HEK293 (cell line): ENCODE measurements around the gene TUBE1.

Experiments
- CTCF ChIA-PET: fragments of 350-600 bp; formaldehyde crosslinking; extraction: SDS; loops from one replicate; lab custom pipeline; 2021; ENCODE audit warnings: antibody characterized with exemption; lab: Yijun Ruan, JAX
- POLR2A ChIA-PET: fragments of 300-600 bp; formaldehyde crosslinking; extraction: SDS; loops from one replicate; lab custom pipeline; 2020; ENCODE audit warnings: antibody characterized with exemption, inconsistent platforms; lab: Yijun Ruan, JAX
- H3K27ac ChIP-seq: fragments of 200-500 bp; sonication (Bioruptor generic); 2 replicates; pipeline ENCODE4 v1.5.1; 2014; ENCODE audit warnings: low read depth, low read length, control low read depth, inconsistent platforms; ENCODE audit errors: extremely low read depth
- H3K36me3 ChIP-seq, 2 experiments: fragments of 200-500 bp in 1 of 2; sonication (Bioruptor generic) in 1 of 2; 1 replicate in 1 of 2; 2 replicates in 1 of 2; pipeline ENCODE4 v1.5.1; 2014 to 2017; ENCODE audit warnings: inconsistent platforms in 2 of 2, low read length in 2 of 2; ENCODE audit not compliant: control insufficient read depth in 2 of 2, insufficient read depth in 1 of 2
- H3K4me1 ChIP-seq: fragments of 200-500 bp; sonication (Bioruptor generic); 2 replicates; pipeline ENCODE4 v1.5.1; 2014; ENCODE audit warnings: mild to moderate bottlenecking, low read length, inconsistent platforms; ENCODE audit not compliant: control insufficient read depth, insufficient read depth
- H3K4me3 ChIP-seq: 2 replicates; pipeline ENCODE4 v1.5.1; 2011; ENCODE audit warnings: low read depth, mild to moderate bottlenecking, control low read depth, low read length, moderate library complexity
- H3K9me3 ChIP-seq: fragments of 200-500 bp; sonication (Bioruptor generic); 2 replicates; pipeline ENCODE4 v1.5.1; 2014; ENCODE audit warnings: low read depth, low read length, inconsistent platforms; ENCODE audit not compliant: control insufficient read depth, insufficient read depth
- GFI1B ChIP-seq: fragments of 450-650 bp; formaldehyde crosslinking; IDR thresholded peaks from 2 replicates; pipeline ENCODE4 v1.5.1; 2016; ENCODE audit warnings: missing biosample characterization, missing genetic modification characterization
- KLF1 ChIP-seq: fragments of 450-650 bp; formaldehyde crosslinking; IDR thresholded peaks from 2 replicates; pipeline ENCODE4 v1.5.1; 2016; ENCODE audit warnings: missing biosample characterization, missing genetic modification characterization
- OSR2 ChIP-seq: fragments of 450-650 bp; formaldehyde crosslinking; IDR thresholded peaks from 2 replicates; pipeline ENCODE4 v1.5.1; 2016; ENCODE audit warnings: missing biosample characterization, missing genetic modification characterization
- PATZ1 ChIP-seq: fragments of 450-650 bp; formaldehyde crosslinking; IDR thresholded peaks from 2 replicates; pipeline ENCODE4 v1.5.1; 2016; ENCODE audit warnings: missing biosample characterization, missing genetic modification characterization
- SCRT2 ChIP-seq: fragments of 450-650 bp; formaldehyde crosslinking; IDR thresholded peaks from 2 replicates; pipeline ENCODE4 v1.5.1; 2016; ENCODE audit warnings: missing biosample characterization, missing genetic modification characterization
- TSHZ1 ChIP-seq: fragments of 450-650 bp; formaldehyde crosslinking; IDR thresholded peaks from 2 replicates; pipeline ENCODE4 v1.5.1; 2016; ENCODE audit warnings: missing biosample characterization, missing genetic modification characterization, borderline replicate concordance
- YY2 ChIP-seq: fragments of 450-650 bp; formaldehyde crosslinking; IDR thresholded peaks from 2 replicates; pipeline ENCODE4 v1.5.1; 2016; ENCODE audit warnings: missing biosample characterization, missing genetic modification characterization
- ZBTB17 ChIP-seq: fragments of 450-650 bp; formaldehyde crosslinking; IDR thresholded peaks from 2 replicates; pipeline ENCODE4 v1.5.1; 2016; ENCODE audit warnings: missing biosample characterization, missing genetic modification characterization
- ZBTB8A ChIP-seq: fragments of 450-650 bp; formaldehyde crosslinking; IDR thresholded peaks from 2 replicates; pipeline ENCODE4 v1.5.1; 2016; ENCODE audit warnings: missing biosample characterization, missing genetic modification characterization
- ZNF132 ChIP-seq: fragments of 450-650 bp; formaldehyde crosslinking; IDR thresholded peaks from 2 replicates; pipeline ENCODE4 v1.5.1; 2017; ENCODE audit warnings: missing biosample characterization, missing genetic modification characterization, borderline replicate concordance
- ZNF16 ChIP-seq: fragments of 450-650 bp; formaldehyde crosslinking; IDR thresholded peaks from 2 replicates; pipeline ENCODE4 v1.5.1; 2016; ENCODE audit warnings: low read depth, missing biosample characterization, missing genetic modification characterization
- ZNF2 ChIP-seq: fragments of 450-650 bp; formaldehyde crosslinking; IDR thresholded peaks from 2 replicates; pipeline ENCODE4 v1.5.1; 2016; ENCODE audit warnings: missing biosample characterization, missing genetic modification characterization
- ZNF202 ChIP-seq: fragments of 450-650 bp; formaldehyde crosslinking; IDR thresholded peaks from 2 replicates; pipeline ENCODE4 v1.5.1; 2016; ENCODE audit warnings: missing biosample characterization, missing genetic modification characterization, borderline replicate concordance
- ZNF280D ChIP-seq: fragments of 450-650 bp; formaldehyde crosslinking; IDR thresholded peaks from 2 replicates; pipeline ENCODE4 v1.5.1; 2016; ENCODE audit warnings: missing biosample characterization, missing genetic modification characterization
- ZNF311 ChIP-seq: fragments of 450-650 bp; formaldehyde crosslinking; IDR thresholded peaks from 2 replicates; pipeline ENCODE4 v1.5.1; 2017; ENCODE audit warnings: missing biosample characterization, missing genetic modification characterization, borderline replicate concordance
- ZNF488 ChIP-seq: fragments of 450-650 bp; formaldehyde crosslinking; IDR thresholded peaks from 2 replicates; pipeline ENCODE4 v1.5.1; 2016; ENCODE audit warnings: missing biosample characterization, missing genetic modification characterization
- ZNF747 ChIP-seq: fragments of 450-650 bp; formaldehyde crosslinking; IDR thresholded peaks from 2 replicates; pipeline ENCODE4 v1.5.1; 2016; ENCODE audit warnings: missing biosample characterization, missing genetic modification characterization
- ZSCAN23 ChIP-seq: fragments of 450-650 bp; formaldehyde crosslinking; IDR thresholded peaks from 2 replicates; pipeline ENCODE4 v1.5.1; 2016; ENCODE audit warnings: missing biosample characterization, missing genetic modification characterization

TUBE1 gene

GRCh38 chr6:112061605-112062004, 25.7 kb downstream of the TUBE1 start (continued):
- no peak for TF ChIP-seq TSHZ1 (tag by site-specific recombination)
- TF ChIP-seq ZNF132 (tag by site-specific recombination) = no peak
- TF ChIP-seq ZNF280D (tag by site-specific recombination) = no peak

- ChIA-PET POLR2A (no interaction called here), CTCF (interaction anchor here (0.5 to 1.9 kb wide), 4 partner anchors 9 to 359 kb away, joined by 3 to 11 read pairs (median 4); no protein-coding TSS in a partner anchor)
- Histone ChIP-seq H3K27ac (no peak overlapping the region), H3K9me3 (no peaks in the 10 kb centered on the region), H3K36me3 (no peaks in the 10 kb centered on the region), H3K4me3 (no peak overlapping the region), H3K4me1 (no peaks in the 10 kb centered on the region)
- TF ChIP-seq ZNF747 (tag by site-specific recombination) (no peak), ZNF16 (no peak), YY2 (no peak), ZNF311 (tag by site-specific recombination) (no peak), KLF1 (tag by site-specific recombination) (no peak)
Measured at GRCh38 chr6:112058243-112059032, 28.8 kb downstream of the TUBE1 start.

GRCh38 chr6:112054555-112055190, 32.6 kb downstream of the TUBE1 start:
- no peaks in the 10 kb centered on the region for H3K9me3 ChIP-seq
- no peak for TF ChIP-seq ZNF202 (tag by site-specific recombination)
- no peaks in the 10 kb centered on the region for H3K4me1 ChIP-seq
- POLR2A ChIA-PET = no interaction called here
- H3K36me3 ChIP-seq = no peaks in the 10 kb centered on the region
- no peak overlapping the region for H3K27ac ChIP-seq
- H3K4me3 ChIP-seq = no peak overlapping the region
- CTCF ChIA-PET = interaction anchor here (0.8 to 2.4 kb wide), 4 partner anchors 10 to 58 kb away, joined by 3 to 10 read pairs (median 4); no protein-coding TSS in a partner anchor

GRCh38 chr6:112054001-112054400, 33.3 kb downstream of the TUBE1 start, which contains the start of gene CCN6:
Gene CCN6, plus strand, starts transcription at chr6:112054104. Its CDS starts 254 bp downstream, at chr6:112054358.
- no peaks in the 10 kb centered on the region for H3K9me3 ChIP-seq
- no peaks in the 10 kb centered on the region for H3K36me3 ChIP-seq
- H3K27ac ChIP-seq = no peak within 1 kb of the TSS
- ChIA-PET POLR2A (no interaction called here), CTCF (interaction anchor here (1.2 to 1.6 kb wide), 2 partner anchors 9 to 14 kb away, joined by 3 to 4 read pairs; no protein-coding TSS in a partner anchor)
- no peaks in the 10 kb centered on the region for H3K4me1 ChIP-seq
- H3K4me3 ChIP-seq = no peak within 1 kb of the TSS
- TF ChIP-seq ZNF2 (tag by site-specific recombination) = no peak
- no peak for TF ChIP-seq ZBTB8A (tag by site-specific recombination)
- TF ChIP-seq ZSCAN23 (tag by site-specific recombination) = no peak
- TF ChIP-seq PATZ1 (tag by site-specific recombination) = no peak
- no peak for TF ChIP-seq OSR2 (tag by site-specific recombination)
- TF ChIP-seq ZNF488 = no peak
- TF ChIP-seq SCRT2 (tag by site-specific recombination) = no peak
- no peak for TF ChIP-seq GFI1B (tag by site-specific recombination)
- TF ChIP-seq ZBTB17 (tag by site-specific recombination) = no peak
